ENCODE data around the gene KIRREL1.

The KIRREL1 gene

DNA sequence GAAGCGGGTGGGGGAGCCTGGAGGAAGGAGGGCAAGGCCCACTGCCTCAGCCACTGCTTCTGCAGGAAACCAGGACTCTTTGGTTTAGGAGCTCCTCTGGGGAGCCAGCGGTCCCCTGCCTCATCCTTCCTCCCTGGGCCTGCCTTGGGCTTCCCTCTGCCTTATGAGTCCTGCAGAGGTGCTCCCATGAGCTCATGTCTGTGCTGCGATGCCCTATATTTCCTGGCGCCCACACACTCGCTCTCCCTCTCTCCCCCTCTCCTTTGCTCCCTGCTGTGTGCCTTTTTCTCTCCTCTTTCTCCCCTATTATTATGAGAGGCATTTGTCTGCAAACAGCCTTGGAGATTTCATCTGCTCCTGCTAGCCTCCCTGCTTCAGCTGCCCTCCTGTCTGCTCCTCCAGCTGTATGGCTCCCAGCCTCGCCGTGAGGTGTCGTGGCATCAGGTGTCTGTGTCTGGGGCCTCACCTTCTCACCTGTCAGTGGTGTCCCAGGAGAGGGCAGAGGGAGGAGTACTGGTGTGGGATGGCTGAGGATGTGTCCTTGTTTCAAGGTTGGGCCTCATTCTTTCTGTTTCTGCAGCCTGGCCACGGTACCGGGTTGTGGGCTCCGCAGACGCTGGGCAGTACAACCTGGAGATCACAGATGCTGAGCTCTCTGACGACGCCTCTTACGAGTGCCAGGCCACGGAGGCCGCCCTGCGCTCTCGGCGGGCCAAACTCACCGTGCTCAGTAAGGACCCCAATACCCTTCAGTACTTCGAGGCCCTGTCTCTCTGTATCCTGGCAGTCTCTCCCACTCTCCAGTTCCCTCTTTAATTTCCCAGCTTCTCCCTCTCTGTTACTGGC is 84.2 kb downstream of the KIRREL1 start:
- no peak for DNase-seq

DNA sequence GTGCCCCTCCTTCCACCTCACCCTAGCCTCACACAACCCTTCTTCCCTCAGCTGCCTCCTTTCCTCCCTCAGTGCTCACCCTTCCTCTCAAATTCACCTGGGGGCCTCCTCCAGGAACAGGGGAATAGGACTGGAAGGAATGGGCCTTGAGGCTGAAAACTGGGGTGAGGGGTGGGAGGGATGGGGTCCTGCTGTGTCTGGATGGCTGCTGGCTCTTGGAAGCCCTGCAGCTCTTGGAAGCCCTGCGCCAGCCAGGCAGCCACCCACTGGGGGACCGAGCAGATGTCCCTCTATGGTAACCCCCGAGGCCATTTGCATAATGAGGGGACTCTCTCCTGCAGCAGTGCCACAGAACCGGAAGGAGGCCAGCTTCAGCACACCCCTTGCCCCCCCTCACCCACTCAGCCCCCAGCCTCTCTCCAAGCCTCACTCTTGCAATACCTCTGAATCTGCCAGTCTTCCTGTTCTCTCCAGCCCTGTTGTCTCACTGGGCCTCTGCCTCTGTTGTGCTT is 85.2 kb downstream of the KIRREL1 start:
- DNase-seq: no peak

DNA sequence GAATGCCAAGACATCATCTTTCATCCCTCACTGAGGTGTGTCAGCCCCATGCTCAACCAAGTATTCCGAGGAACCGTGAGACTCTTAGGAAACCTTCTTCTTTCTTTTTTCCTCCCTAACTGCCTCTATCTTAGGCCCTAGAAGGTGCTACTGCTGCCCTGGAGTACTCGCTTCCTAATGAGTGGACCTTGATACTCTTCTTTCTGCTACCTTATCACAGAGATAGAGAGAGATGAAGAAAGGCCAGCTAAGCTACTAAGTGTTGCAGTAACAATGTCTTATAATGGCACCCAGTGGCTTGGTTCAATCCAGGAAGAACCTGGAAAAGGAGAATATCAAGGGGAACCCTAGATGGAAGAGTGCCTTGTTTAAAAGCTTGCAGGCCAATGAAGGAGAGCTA is 86.6 kb downstream of the KIRREL1 start:
- no peak for DNase-seq

DNA sequence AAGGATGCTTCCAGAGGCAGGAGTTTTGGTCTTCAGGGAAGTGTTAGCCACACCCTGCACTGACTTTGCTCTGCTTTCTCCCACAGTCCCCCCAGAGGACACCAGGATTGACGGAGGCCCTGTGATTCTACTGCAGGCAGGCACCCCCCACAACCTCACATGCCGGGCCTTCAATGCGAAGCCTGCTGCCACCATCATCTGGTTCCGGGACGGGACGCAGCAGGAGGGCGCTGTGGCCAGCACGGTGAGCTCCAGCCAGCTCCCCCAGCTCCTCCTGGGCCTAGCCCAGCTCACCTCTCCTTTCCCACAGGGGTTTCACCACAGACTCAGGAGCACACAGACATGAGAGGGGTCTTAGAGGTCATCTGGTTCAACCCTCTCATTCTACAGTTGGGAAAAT is 90.9 kb downstream of the KIRREL1 start:
- no peak for DNase-seq

DNA sequence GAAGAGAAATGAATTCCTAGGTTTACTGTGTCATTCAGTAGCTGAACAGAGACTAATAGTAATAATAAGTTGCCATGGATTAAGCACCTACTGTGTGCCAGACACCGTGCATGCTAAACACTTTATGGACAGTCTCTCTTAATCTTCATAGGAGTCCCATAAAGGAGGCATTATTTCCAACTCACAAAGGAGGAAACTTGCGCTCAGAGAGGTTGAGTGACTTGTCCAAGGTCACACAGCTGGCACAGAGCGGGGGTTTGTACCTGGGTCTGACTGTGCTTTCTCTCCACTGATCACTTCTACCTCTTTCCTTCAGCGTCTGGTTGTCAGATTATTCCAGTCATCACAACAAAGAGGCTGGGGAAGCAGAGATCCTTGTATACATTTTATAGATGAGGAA is 91.3 kb downstream of the KIRREL1 start:
- no peak for DNase-seq

DNA sequence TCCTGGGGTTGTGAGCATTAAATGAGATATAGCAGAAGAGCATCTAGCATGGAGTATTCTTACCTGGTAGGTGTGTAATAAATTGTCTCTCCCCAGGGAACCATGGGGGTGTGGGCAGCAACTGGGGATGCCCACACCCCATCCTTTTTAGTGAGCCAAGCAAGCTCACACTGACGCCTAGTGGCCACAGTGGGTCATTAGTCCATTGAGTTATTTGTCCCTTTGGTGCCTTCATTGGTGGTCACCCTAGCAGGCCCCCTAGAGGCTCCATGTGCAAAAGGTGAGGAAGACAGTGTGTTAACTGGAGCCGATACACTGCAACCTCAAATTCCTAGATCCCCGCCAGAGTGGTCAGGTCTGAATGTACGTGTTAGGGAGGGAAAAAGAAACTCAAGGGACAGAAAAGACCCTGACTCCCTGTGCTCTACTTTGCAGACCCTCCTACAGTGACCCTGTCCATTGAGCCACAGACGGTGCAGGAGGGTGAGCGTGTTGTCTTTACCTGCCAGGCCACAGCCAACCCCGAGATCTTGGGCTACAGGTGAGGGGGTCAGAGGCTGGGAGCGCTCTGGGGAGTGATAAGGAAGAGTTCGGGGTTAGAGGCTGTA is 94.0 kb downstream of the KIRREL1 start:
- peak; percentile 71 for DNase-seq

DNA sequence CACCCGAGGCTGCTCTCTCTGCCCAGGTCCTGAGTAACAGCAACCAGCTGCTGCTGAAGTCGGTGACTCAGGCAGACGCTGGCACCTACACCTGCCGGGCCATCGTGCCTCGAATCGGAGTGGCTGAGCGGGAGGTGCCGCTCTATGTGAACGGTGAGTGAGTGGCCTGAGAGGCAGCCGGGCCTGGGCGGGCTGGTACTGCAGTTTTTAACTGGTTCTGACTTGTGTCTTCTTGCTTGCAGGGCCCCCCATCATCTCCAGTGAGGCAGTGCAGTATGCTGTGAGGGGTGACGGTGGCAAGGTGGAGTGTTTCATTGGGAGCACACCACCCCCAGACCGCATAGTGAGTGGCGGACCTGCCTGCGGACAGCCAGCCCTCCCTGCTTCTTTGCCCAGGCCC is 96.0 kb downstream of the KIRREL1 start:
- DNase-seq: no peak

DNA sequence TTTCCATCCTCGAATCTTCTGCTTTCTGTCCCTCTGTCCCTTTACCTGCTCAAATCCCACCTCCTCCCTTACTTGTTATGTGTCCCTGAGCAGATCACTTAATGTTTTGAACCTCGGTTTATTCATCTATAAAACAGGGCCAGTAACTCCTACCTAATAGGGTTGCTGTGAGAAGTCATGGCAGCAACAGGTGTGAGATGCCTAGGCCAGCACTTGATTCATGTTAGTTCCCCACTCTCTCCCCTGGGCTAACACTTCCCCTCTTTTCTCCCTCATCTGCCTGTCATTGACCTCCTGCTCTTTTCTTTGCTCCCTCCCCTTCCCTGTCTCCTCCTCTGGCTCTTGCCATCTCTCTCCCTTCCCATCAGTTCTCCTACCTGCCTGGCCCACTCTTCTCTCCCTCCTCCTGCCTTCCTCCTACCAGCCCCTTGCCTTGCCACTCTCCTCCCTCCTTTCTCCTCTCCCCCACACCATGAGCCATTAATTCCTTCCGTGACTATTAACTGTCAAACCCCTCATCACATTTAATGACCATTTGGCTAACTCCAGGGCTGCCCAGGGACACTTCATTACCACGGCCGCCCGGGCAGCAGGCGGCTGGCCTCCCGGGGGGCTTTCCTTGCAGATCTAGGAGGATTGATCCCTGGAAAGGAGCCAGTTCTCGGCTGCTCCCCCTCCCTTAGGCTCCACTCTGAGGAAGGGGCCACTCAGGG is 96.6 kb downstream of the KIRREL1 start:
- DNase-seq: no peak

DNA sequence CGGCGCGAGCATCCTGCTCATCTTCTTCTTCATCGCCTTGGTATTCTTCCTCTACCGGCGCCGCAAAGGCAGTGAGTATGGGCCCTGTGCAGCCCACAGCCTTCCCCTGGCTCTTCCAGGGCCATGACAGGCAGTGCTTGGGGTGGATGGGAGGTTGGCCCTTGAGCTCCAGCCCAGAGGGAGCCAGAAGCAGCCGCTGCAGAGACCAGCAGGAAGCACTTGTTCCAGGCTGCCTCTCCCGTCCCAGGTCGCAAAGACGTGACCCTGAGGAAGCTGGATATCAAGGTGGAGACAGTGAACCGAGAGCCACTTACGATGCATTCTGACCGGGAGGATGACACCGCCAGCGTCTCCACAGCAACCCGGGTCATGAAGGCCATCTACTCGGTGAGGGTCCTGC is 99.9 kb downstream of the KIRREL1 start:
- no peak for DNase-seq

DNA sequence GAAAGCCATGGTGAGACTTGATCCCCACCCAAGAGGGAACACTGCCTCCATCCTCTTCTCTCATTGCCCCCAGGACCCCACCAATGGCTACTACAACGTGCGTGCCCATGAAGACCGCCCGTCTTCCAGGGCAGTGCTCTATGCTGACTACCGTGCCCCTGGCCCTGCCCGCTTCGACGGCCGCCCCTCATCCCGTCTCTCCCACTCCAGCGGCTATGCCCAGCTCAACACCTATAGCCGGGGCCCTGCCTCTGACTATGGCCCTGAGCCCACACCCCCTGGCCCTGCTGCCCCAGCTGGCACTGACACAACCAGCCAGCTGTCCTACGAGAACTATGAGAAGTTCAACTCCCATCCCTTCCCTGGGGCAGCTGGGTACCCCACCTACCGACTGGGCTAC is 101.1 kb downstream of the KIRREL1 start:
- no peak for DNase-seq

DNA sequence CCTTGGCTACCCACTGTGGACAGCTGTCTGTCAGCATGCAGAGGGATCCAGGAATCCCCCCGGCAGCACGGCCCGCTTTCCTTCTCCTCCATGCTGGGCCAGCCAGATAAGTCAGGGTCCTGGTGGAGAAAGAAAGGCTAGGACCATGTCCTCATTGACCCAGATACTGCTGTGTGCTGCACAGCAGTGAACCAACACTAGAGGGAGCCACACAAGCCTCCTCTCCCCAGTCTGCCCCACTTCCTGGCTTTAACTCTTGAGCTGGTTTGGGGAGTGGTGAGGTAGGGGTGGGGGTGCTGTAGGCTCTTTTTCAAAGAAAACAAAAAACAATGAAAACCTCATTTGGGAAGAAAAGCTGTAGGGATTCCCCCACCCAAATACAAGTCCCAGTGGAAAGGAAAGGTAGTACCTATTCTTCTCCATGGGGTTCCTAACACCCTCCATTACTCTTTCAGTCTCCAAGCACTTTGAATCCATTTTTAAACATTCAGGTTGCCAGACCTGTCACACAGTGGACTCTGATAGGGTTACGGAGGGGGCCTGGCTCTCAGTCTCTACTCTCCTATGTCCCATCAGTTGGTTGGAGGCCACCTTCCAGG is 102.4 kb downstream of the KIRREL1 start:
- DNase-seq: no peak

DNA sequence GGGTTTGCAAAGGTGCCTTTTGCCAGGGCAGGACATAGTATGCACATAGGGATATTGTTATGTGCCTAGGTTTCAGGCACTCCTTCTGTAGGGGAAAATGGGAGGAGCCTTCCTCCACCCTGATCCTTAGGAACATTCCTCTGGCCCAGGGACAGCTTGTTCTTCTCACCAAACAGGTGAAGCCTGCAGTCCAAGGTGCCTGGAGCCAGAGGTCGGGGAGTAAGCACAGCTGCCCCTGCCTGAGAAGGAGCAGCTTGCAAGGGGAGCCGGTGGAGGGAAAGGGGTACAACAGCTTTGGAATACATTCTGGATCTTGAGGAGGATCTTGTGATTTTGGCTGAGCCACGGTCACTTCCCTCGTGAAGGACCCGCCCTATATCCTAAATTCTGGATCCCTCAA is 104.8 kb downstream of the KIRREL1 start:
- no peak for DNase-seq

DNA sequence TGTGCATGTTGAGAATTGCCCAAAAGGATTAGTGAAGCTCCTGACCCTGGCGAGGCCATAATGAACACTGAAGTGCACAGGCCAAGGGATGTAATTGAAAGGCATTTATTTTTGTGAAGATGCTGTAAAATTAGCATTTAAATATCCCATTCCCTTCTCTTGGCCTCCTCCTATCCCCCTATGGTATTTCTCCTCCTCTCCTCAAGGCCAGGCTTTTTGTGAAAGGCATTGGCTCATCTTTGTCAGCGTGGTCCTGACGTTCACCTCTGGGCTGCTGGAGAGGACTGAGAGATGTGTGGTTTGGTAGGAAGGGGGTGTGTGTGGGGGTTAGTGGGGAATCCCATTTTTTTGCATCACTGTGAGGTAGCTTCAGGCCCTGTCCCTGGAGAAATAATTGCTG is 105.7 kb downstream of the KIRREL1 start:
- no peak for DNase-seq

DNA sequence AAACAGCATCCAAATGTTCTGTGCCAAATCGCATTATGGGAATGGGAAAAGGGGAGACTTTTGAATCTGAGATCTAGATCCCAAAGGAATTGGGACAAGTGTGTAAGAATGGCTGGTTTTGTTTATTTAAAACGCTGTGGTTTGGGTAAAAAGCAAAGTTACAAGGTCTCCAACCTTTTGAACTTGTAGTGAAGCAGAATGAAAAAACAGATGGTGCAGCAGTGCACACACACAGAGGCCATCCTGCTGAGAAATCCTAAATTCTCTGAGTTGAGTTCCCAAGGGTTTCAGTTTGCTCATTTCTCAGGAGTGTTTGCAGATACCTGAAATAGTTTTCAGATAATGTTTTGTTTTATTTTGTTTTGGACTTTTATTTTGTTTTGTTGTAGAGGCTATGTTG is 107.1 kb downstream of the KIRREL1 start:
- DNase-seq: no peak

DNA sequence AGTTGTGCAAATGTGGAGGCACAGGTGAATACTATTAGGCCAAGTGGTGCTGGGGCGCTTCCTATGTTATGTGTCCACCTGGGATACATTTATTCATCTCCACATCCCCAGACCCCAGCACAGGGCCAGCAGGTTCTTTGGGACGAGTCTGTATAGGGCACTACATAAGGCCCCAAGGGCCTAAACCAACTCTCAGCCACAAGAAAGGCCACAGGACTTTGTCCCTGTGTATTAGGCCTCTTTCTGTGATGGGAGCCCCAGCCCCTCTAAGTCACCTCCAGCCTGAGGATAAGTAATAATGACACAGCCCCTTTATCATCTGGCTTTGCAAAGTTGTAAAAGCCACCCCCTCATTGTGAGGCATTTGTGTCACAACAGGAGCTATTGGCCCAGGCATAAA is 108.0 kb downstream of the KIRREL1 start:
- DNase-seq: no peak

DNA sequence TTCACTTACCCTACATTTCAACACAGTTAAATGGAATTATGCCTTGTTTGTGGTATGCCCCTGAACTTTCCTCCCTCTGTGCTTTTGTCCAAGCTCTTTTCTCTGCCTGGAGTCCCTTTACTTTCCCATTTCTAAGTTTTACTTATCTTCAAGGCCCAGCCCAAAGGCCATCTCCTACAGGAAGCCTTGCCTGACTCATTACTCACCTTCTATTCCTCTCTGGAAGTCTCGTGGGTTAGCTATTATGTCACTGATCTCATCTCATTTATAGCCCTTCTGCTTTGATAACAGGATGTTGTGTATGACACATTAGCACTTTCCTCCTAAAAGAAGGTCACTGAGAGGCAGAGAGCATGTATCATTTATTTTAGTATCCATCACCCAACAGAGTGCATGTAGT is 108.5 kb downstream of the KIRREL1 start:
- DNase-seq: no peak

DNA sequence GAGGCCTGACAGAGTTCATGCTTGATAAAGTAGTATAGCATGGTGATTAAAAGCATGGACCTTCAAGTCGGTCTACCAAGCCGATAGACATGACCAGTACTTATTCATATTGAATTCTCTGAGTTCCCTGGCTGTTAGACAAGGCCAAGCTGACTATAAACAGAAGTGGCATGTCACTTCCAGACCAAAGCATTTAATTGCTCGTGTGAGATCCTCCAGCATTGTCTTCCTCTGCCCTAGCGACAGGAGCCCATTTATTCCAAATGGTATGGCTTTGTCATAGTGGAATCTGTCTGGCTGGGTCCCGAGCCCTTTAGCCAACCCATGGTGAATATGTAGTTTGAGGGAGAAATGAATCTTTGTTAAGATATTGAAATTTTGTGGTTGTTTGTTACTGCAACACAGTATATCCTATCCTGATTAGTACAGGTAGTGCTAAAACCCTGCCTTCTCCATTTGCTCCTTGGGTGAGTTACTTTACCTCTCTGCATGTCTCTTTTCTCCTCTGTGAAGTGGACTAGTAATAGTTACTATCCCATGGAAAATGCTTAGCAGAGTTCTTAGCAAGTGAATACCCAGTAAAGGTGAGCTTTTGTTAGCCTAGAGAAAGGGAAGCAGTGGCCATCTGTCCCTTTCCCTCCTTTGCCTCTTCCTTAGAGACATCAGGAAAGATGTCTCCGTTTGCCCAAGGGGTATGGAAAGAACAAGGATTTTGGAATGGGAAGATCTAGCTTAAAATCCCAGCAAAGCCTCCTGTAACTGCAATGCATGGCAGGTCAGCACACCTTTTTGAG is 109.6 kb downstream of the KIRREL1 start:
- no peak for DNase-seq

DNA sequence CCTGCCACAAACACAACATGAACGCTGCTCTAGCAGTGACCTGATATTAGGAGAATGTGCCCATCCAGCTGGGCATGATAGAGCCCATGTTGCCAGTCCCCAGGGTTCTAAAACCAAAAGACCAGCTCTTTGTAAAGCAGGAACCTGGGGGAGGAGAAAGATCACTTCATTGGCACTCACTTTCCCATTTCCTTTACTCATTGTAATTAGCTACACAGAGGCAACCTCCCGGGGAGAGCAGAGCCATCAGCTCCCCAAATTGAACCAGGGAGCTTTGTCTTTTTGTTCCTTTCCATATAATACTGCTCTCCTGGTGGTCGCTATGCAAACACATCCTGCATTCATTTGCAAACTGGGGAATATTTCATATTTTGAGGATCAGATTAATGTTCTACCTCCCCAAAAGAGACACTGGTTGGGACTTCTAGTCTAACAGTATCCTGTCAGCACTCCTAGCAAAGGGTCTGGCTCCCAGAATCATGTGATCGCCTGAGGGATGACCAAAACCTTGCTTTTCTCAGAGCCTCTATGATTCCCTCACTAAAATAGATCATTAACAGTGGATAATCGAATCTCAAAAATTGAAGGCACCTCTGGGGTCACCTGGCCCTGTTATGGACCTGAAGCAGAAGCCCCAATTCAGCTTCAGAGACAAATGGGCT is 110.5 kb downstream of the KIRREL1 start:
- DNase-seq: no peak

DNA sequence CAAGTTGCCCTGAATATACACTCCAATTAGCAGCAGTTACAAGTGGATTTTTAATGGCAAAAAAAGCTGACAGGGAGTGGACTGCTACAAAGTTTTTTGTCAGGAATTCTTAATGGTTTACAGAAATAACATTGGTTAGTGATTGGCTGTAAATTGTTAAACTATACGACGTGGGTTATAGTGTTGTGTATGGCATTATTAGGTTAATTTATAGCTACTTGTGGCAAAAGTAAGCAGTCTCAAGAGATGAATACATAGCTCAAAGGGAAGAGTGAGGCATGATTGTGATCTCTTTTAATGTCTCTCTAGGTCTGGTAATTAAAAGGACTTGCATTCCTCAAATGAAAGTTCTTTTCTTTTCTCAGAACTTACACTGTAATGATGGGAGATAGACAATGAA is 111.4 kb downstream of the KIRREL1 start:
- no peak for DNase-seq

DNA sequence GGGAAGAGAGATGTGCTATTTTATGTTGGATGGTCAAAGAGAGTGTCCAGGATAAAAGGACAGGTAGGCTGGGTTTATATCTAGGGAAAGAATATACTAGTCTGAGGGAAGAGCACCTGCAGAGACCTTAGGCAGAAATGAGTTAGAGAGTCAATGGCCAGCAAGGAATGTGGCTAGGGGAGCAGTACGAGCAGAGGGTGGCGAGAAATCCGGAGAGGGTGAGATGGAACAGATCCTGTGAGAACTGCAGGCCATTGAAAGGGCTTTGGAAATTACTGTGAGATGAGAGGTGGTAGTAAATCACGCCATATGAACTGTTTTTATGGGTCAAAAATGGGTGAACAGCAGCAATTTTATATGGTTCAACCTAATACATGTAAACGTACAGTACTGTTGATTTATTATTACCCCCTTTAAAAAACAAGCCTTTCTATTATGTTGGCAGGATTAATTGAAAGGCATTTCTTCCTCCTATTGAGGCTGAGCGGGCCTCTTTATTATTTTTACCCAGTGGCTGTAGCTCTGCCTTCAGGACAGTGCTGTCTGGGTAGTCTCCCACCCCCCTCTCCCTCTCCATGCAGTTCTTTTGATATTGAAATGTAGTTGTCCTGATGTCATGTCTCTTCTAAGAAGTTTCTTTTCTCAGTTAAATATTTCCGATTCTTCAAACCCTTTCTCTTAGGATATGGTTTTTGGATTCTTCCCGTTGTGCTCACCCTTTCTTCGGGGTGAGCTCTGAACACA is 112.1 kb downstream of the KIRREL1 start:
- DNase-seq: no peak

DNA sequence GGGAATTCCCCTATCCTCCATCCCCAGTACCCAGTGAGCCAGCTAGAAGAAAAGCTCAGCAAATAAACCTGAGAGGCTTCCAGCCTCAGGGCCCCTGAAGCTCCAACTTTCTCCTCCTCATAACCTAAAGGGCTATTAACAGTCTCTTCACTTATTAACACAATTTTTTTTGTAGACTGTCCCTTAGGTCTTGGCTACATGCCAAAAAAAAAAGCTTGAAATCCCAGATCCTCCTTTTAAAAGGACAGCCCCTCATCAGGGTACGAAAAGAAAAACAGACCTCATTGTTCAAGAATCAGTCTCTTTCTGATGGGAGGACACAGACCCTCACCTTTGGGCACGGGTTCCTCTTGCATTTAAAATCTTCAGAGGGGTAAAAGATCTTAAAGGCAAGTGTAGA is 114.5 kb downstream of the KIRREL1 start:
- no peak for DNase-seq
